Left lung (tissue), 10 donors: ENCODE results near the gene TTLL10. TPM values are rescaled to one million over a fixed set of nuclear protein-coding genes. Genes with fewer than 3 reads are reported as not detected.

ENCODE experiments used
- ATAC-seq: fragments of 200-7000 bp; cut with Tn5 transposase; one replicate; pipeline ENCODE4 v1.9.1; 2020; ENCODE audit warnings: moderate library complexity
- DNase-seq, 4 donors: peaks; one replicate each; pipeline ENCODE4 v3.0.0-alpha.2; 2013 to 2020
- H3K27ac ChIP-seq, 2 donors: fragments of 200-600 bp; sonication (generic) in 1 of 2; one replicate each; pipeline versions ENCODE4 v1.5.0 to v1.8.0; 2020 to 2021
- H3K27me3 ChIP-seq, 2 donors: fragments of 200-600 bp; sonication (generic) in 1 of 2; one replicate each; pipeline versions ENCODE4 v1.5.0 to v1.8.0; 2020 to 2021
- H3K36me3 ChIP-seq, 2 donors: fragments of 200-600 bp; sonication (generic) in 1 of 2; one replicate each; pipeline versions ENCODE4 v1.5.0 to v1.8.0; 2020 to 2021
- H3K4me1 ChIP-seq, 2 donors: fragments of 200-600 bp; one replicate each; pipeline ENCODE4 v1.8.0; 2021
- H3K4me3 ChIP-seq, 2 donors: fragments of 200-600 bp; sonication (generic) in 1 of 2; one replicate each; pipeline versions ENCODE4 v1.5.0 to v1.8.0; 2020 to 2021; ENCODE audit warnings: mild to moderate bottlenecking in 1 of 2
- H3K9me3 ChIP-seq, 2 donors: fragments of 200-600 bp; sonication (generic) in 1 of 2; one replicate each; pipeline versions ENCODE4 v1.5.0 to v1.8.0; 2020 to 2021
- intact Hi-C, 2 donors: fragments of 100-400 bp; cut with DNase I; formaldehyde crosslinking; loops; one replicate each; pipeline versions ENCODE4 v1.11.2 to v1.14.2; 2022
- polyA plus RNA-seq, 6 donors: library from polyadenylated mRNA; unstranded; fragments of 120-200 nt; gene quantifications; one replicate each; pipeline ENCODE4 v1.2.1, GENCODE V29; 2013; ENCODE audit not compliant: insufficient read length in 6 of 6
- total RNA-seq, 2 donors: library from RNA; stranded (reverse); fragmentation: NEBNext Ultra II Directional; extraction: Animal tissue kit (Norgen Biotek cat#: 25700); gene quantifications; one replicate each; pipeline ENCODE4 v1.2.1, GENCODE V29; 2021
- TF ChIP-seq, protein P1 (sequence below), 2 donors: fragments of 200-600 bp; sonication (generic) in 1 of 2; IDR thresholded peaks; one replicate each; pipeline versions ENCODE4 v1.5.0 to v1.8.0; 2021; ENCODE audit warnings: antibody characterized with exemption in 2 of 2
- donor health status: DM: no; HTN: yes; CAD: no.
- donor health status: DM: no; HTN: no; CAD: no.

The TTLL10 gene
- total and polyA plus RNA-seq, 8 donors: 0.17 to 4.6 (median 1.7) TPM

DNA sequence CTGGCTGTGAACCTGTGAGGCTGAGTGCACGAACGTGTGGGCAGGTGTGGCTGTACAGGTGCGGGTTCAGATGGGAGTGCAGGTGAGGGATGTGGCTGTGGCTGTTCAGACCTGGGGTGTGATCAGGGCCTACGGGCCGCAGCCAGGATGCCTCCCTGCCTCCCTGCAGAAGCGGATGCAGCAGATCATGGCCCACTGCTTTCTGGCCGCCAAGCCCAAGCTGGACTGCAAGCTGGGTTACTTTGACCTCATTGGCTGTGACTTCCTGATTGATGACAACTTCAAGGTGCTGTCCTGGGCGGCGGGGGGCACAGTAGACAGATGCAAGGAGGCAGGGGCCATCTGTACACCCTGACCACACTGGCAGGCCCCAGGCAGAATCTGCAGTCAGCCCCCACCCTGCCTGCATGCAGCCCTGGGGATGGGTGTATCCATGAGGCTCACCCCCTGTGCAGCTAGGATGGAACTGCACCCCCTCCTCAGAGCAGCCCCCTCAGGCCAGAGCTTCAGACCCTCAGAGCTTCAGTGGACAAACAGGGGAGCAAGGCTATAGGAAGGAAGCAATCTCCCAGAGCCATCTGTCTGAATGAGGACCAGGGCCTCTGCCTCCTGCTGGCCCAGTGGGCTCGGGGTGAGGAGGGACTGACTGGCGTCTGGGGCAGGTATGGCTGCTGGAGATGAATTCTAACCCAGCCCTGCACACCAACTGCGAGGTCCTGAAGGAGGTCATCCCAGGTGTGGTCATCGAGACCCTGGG is 22.9 kb downstream of the TTLL10 start:
- TF ChIP-seq, protein P1, sequence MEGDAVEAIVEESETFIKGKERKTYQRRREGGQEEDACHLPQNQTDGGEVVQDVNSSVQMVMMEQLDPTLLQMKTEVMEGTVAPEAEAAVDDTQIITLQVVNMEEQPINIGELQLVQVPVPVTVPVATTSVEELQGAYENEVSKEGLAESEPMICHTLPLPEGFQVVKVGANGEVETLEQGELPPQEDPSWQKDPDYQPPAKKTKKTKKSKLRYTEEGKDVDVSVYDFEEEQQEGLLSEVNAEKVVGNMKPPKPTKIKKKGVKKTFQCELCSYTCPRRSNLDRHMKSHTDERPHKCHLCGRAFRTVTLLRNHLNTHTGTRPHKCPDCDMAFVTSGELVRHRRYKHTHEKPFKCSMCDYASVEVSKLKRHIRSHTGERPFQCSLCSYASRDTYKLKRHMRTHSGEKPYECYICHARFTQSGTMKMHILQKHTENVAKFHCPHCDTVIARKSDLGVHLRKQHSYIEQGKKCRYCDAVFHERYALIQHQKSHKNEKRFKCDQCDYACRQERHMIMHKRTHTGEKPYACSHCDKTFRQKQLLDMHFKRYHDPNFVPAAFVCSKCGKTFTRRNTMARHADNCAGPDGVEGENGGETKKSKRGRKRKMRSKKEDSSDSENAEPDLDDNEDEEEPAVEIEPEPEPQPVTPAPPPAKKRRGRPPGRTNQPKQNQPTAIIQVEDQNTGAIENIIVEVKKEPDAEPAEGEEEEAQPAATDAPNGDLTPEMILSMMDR (IDR thresholded peaks at IDR 0.05): no peak
- Histone ChIP-seq H3K36me3 (no peaks in the 10 kb centered on the region), H3K4me3 (no peak overlapping the region), H3K27me3 (peaks cover 0 to 38% of the 10 kb centered on the region in 2 donors), H3K9me3 (peaks cover 0 to 17% of the 10 kb centered on the region in 2 donors), H3K27ac (no peak overlapping the region), H3K4me1 (peaks cover 0 to 13% of the 10 kb centered on the region in 2 donors)
- intact Hi-C loops: no loop called here
- ATAC-seq: no peak
- DNase-seq: peak in 1 of 4 donors; percentile 53

- no peaks in the 10 kb centered on the region for H3K36me3 ChIP-seq
- H3K27me3 ChIP-seq: peaks cover 0 to 38% of the 10 kb centered on the region in 2 donors
- ATAC-seq (no peak), DNase-seq (no peak)
- peaks cover 0 to 13% of the 10 kb centered on the region in 2 donors for H3K4me1 ChIP-seq
- peaks cover 0 to 17% of the 10 kb centered on the region in 2 donors for H3K9me3 ChIP-seq
- H3K4me3 ChIP-seq: no peak overlapping the region
- TF ChIP-seq, protein P1 (IDR thresholded peaks at IDR 0.05): no peak
- intact Hi-C loops: no loop called here
- no peak overlapping the region for H3K27ac ChIP-seq
Observed at GRCh38 chr1:1197188-1197500, 23.5 kb downstream of the TTLL10 start.

DNA sequence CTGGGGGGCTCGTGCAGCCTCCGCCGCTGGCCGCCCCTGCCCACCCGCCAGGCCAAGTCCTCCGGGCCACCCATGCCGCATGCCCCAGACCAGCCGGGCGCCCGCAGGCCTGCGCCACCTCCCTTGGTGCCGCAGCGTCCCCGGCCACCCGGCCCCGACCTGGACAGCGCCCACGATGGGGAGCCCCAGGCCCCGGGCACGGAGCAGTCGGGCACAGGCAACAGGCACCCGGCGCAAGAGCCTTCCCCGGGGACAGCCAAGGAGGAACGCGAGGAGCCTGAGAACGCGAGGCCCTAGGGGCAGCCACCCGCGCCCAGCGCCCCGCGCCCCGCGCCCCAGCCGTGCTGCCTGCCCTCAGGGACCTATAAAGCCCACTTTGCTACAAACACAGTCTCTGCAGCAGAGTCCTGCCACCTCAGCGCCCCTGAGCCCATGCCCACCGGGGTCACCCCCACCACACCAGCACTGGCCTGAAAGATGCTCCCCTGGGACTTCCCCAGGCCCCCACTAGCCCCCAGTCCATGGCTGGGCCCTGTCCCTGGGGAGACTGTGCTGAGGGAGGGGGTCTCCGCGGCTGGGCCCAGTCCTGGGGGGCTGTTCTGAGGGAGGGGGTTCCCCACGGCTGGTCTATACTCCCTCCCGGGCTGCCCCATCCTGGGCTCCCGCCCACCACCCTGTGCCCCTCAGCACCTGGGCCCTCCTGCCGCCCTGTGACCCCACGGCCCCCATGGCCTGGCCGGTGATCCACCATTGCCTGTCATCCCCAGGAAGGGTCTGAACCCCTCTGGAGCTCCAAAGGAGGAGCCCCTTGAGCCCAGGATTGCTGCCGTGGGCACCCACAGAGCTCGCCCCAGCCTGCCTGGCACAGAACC is 24.1 kb downstream of the TTLL10 start:
- Histone ChIP-seq H3K4me1 (peaks cover 0 to 13% of the 10 kb centered on the region in 2 donors), H3K36me3 (no peaks in the 10 kb centered on the region), H3K27me3 (peaks cover 0 to 40% of the 10 kb centered on the region in 2 donors), H3K27ac (no peak overlapping the region), H3K9me3 (peaks cover 0 to 17% of the 10 kb centered on the region in 2 donors), H3K4me3 (no peak overlapping the region)
- DNase-seq: peak in 1 of 4 donors; percentile 69
- ATAC-seq: no peak
- TF ChIP-seq, protein P1 (IDR thresholded peaks at IDR 0.05): no peak
- intact Hi-C loops: no loop called here

- ATAC-seq: no peak
- Histone ChIP-seq H3K27ac (no peak overlapping the region), H3K36me3 (no peaks in the 10 kb centered on the region), H3K9me3 (peaks cover 0 to 11% of the 10 kb centered on the region in 2 donors), H3K4me1 (peaks cover 0 to 13% of the 10 kb centered on the region in 2 donors), H3K4me3 (no peak overlapping the region), H3K27me3 (peaks cover 0 to 48% of the 10 kb centered on the region in 2 donors)
- TF ChIP-seq, protein P1 (IDR thresholded peaks at IDR 0.05): no peak
- intact Hi-C loops: no loop called here
- DNase-seq: peak in 1 of 4 donors; percentile 60
Observed at GRCh38 chr1:1198423-1199140, 24.9 kb downstream of the TTLL10 start.
